ENCODE measurements around the gene DHRS7. TPM values are rescaled to one million over a fixed set of nuclear protein-coding genes. Genes with fewer than 3 reads are reported as not detected.

DHRS7 gene
- total and polyA plus RNA-seq, 9 of the 15 experiments (the other 6 are each of a cell fraction or from before 2014, with no cell fraction given): 10.2 to 20.1 (median 15.7) TPM

- H3K27ac ChIP-seq (ENCODE audit: extremely low read depth, low read depth, low read length): no peak overlapping the region
- FAIRE-seq (no peak), ATAC-seq (no peak), DNase-seq (ENCODE audit: extremely low read depth in 1 of 4, low spot score in 3 of 4) (no peak)
- no peaks in the 10 kb centered on the region for H3K9me3 ChIP-seq (replicated peaks; ENCODE audit: control insufficient read depth, insufficient read depth, low read depth, low read length)
- no peaks in the 10 kb centered on the region for H3K36me3 ChIP-seq (ENCODE audit: control insufficient read depth, insufficient read depth, low read length)
- H4K20me1 ChIP-seq (replicated peaks; ENCODE audit: control insufficient read depth, insufficient read depth, low read length): no peaks in the 10 kb centered on the region
- H3K4me1 ChIP-seq (replicated peaks in 1 of 2; ENCODE audit: control insufficient read depth in 2 of 2, insufficient read depth in 2 of 2, low read length in 2 of 2): no peaks in the 10 kb centered on the region
- TF ChIP-seq ZKSCAN8 (CRISPR knock-in tag; IDR thresholded peaks at IDR 0.05) (no peak), BACH1 (tag; IDR thresholded peaks at IDR 0.05) (no peak), ZNF280B (CRISPR knock-in tag; IDR thresholded peaks at IDR 0.05) (no peak), ZBTB43 (CRISPR knock-in tag; IDR thresholded peaks at IDR 0.05) (no peak), NR1H2 (CRISPR knock-in tag; IDR thresholded peaks at IDR 0.05) (no peak)
- H3K4me3 ChIP-seq: no peak overlapping the region
- H3K79me2 ChIP-seq (ENCODE audit: control insufficient read depth, insufficient read depth, low read length): no peaks in the 10 kb centered on the region
- peaks cover 0 to 3% of the 10 kb centered on the region in 2 experiments; a peak in 1 of 5 replicates for H3K27me3 ChIP-seq (ENCODE audit: control insufficient read depth in 2 of 2, insufficient read depth in 2 of 2, low read length in 2 of 2)
- H3K4me2 ChIP-seq (ENCODE audit: insufficient read depth, low read length): no peak overlapping the region
- CTCF ChIA-PET (ENCODE audit: low intra/inter-chr PET ratio): interaction anchor here (2.2 kb wide), 1 partner anchor 218 kb away, joined by 11 read pairs; no protein-coding TSS in a partner anchor
- H3K9me1 ChIP-seq (ENCODE audit: control insufficient read depth, insufficient read depth, low read length): no peaks in the 10 kb centered on the region
- in situ Hi-C loops (cut with MboI) (no loop called here), intact Hi-C loops (cut with micrococcal nuclease) (loop anchor here (5.0 to 10.0 kb wide), 2 partner anchors 216 to 678 kb away; no protein-coding TSS in a partner anchor)
- no peak overlapping the region for H3K9ac ChIP-seq (ENCODE audit: insufficient read depth in 1 of 2, low read depth in 2 of 2, low read length in 2 of 2)
- POLR2A ChIA-PET: no interaction called here
- BruUV-seq (replicated peaks): no TSS peak
- WGBS (ENCODE audit: insufficient coverage, low coverage, missing lambda C conversion rate): 29% methylated on average over 3 of the region's 3 CpGs
- H2AFZ ChIP-seq (ENCODE audit: low read depth, low read length): no peak overlapping the region
Observed at GRCh38 chr14:60183138-60183537, 17.9 kb upstream of the DHRS7 start.
